Neural crest cell (in vitro differentiated cells): ENCODE measurements around the gene RAB3IL1. TPM values are rescaled to one million over a fixed set of nuclear protein-coding genes. Genes with fewer than 3 reads are reported as not detected.
A peak's percentile ranks its signal among the peaks of the same experiment; 100 is the strongest.
"Not testable (repeated sequence)": the region's sequence is repeated elsewhere in the genome, so short reads cannot be mapped to it uniquely, and the experiment has no call there.

ENCODE experiments used
- DNase-seq: peaks from one replicate; pipeline ENCODE4 v3.0.0; 2021; ENCODE audit warnings: low read depth, mixed read lengths, low spot score
- H3K27ac Mint-ChIP-seq: one replicate; pipeline ENCODE4 v1.8.0; 2021; ENCODE audit warnings: mild to moderate bottlenecking, mixed read lengths; ENCODE audit not compliant: unreplicated experiment
- H3K27me3 Mint-ChIP-seq: 2 replicates; pipeline ENCODE4 v1.8.0; 2021; ENCODE audit warnings: low read depth, mild to moderate bottlenecking, mixed read lengths
- H3K36me3 Mint-ChIP-seq: 2 replicates; pipeline ENCODE4 v1.8.0; 2021; ENCODE audit warnings: low read depth, mild to moderate bottlenecking, mixed read lengths
- H3K4me1 Mint-ChIP-seq: 2 replicates; pipeline ENCODE4 v1.8.0; 2021; ENCODE audit warnings: mixed read lengths
- H3K4me3 Mint-ChIP-seq: one replicate; pipeline ENCODE4 v1.8.0; 2021; ENCODE audit warnings: mild to moderate bottlenecking, mixed read lengths
- H3K9me3 Mint-ChIP-seq: 2 replicates; pipeline ENCODE4 v1.8.0; 2021; ENCODE audit warnings: mixed read lengths
- CTCF ChIP-seq: fragments of 200-600 bp; sonication (generic); conservative IDR thresholded peaks from 2 replicates; pipeline ENCODE4 v1.5.0; 2021; ENCODE audit warnings: antibody characterized with exemption, mild to moderate bottlenecking
- long read RNA-seq: library from polyadenylated mRNA; unstranded; transcript quantifications from one replicate; pipeline ENCODE4 v2.0.0, GENCODE V29; 2020
- total RNA-seq: library from RNA; stranded (reverse); gene quantifications from 2 replicates; pipeline ENCODE4 v1.2.1, GENCODE V29; 2021

The RAB3IL1 gene, protein sequence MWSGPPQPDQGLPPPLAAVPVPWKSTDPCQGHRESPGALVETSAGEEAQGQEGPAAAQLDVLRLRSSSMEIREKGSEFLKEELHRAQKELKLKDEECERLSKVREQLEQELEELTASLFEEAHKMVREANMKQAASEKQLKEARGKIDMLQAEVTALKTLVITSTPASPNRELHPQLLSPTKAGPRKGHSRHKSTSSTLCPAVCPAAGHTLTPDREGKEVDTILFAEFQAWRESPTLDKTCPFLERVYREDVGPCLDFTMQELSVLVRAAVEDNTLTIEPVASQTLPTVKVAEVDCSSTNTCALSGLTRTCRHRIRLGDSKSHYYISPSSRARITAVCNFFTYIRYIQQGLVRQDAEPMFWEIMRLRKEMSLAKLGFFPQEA
- 1.0 and 3.4 TPM in 2 replicates for total RNA-seq
- long read RNA-seq = 0 reads

- H3K4me1 Mint-ChIP-seq = peaks cover 10% of the 10 kb centered on the region
- no peaks in the 10 kb centered on the region for H3K9me3 Mint-ChIP-seq
- peak; percentile 47 for DNase-seq
- peak within 1 kb of the TSS; percentile 83 for H3K4me3 Mint-ChIP-seq
- H3K27me3 Mint-ChIP-seq = peaks cover 63% of the 10 kb centered on the region
- TF ChIP-seq CTCF = no peak
- H3K27ac Mint-ChIP-seq = no peak within 1 kb of the TSS
- H3K36me3 Mint-ChIP-seq = no peaks in the 10 kb centered on the region
Observed at GRCh38 chr11:61917334-61918109, at the start of gene RAB3IL1. RAB3IL1 (minus strand) TSS chr11:61917566; CDS start chr11:61917367, 199 bp downstream.

DNA sequence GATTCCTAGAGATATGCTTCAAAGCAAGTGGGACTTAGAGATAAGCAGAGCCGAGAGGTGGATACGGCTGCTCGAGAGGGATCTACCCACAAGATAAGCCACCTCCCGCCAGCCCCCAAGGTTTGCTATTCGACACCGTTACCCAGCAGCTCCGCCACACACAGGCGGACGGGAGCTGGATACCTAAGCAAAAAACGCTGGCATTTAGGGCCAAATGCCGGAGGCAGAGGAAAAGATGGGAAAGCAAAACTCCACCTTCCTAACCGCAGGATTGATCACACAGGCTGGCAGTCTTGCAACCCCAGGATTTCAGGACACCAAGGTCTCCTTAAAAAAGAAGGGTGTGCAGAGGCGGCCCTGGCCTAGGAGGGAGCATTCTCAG is 49.4 kb upstream of the RAB3IL1 start:
- Mint-ChIP-seq H3K4me3 (peak overlapping the region; percentile 98), H3K36me3 (peaks cover 37% of the 10 kb centered on the region), H3K4me1 (peaks cover 56% of the 10 kb centered on the region), H3K27ac (no peak overlapping the region), H3K27me3 (no peaks in the 10 kb centered on the region), H3K9me3 (no peaks in the 10 kb centered on the region)
- no peak for TF ChIP-seq CTCF
- no peak for DNase-seq

- H3K27me3 Mint-ChIP-seq, H3K27ac Mint-ChIP-seq, DNase-seq, H3K9me3 Mint-ChIP-seq: not testable (repeated sequence)
- peaks cover 46% of the 10 kb centered on the region for H3K4me1 Mint-ChIP-seq
- H3K4me3 Mint-ChIP-seq = peak overlapping the region; percentile 98
- peaks cover 38% of the 10 kb centered on the region for H3K36me3 Mint-ChIP-seq
Observed at GRCh38 chr11:61964666-61965271, 47.4 kb upstream of the RAB3IL1 start.

DNA sequence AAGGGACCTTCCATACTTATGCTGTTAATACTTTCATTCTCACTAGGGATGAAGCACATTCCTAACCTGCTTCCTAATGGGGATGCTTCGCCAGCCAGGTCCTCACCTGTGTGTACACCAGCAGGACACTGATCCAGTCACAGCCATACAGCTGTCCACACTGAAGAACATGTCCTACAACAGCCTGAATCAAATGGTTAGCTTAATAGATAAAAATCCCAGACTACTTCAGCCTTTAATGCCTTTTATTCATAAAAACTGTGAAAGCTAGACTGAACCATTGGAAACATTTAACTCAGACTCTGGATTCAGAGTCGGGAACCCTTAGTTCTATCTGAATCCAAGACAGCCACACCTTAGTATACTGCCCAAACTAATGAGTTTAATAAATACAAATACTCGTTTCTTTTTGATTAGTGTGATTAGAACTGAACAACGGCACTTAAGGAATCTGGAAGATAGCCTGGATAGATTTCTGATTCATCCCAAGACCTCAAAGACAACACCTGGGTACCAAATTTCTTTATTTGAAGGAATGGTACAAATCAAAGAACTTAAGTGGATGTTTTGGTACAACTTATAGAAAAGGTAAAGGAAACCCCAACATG is 46.8 kb upstream of the RAB3IL1 start:
- Mint-ChIP-seq H3K4me1 (peaks cover 41% of the 10 kb centered on the region), H3K9me3 (no peaks in the 10 kb centered on the region), H3K27me3 (no peaks in the 10 kb centered on the region), H3K36me3 (peaks cover 38% of the 10 kb centered on the region), H3K4me3 (peak overlapping the region; percentile 98), H3K27ac (no peak overlapping the region)
- TF ChIP-seq CTCF = no peak
- no peak for DNase-seq

DNA sequence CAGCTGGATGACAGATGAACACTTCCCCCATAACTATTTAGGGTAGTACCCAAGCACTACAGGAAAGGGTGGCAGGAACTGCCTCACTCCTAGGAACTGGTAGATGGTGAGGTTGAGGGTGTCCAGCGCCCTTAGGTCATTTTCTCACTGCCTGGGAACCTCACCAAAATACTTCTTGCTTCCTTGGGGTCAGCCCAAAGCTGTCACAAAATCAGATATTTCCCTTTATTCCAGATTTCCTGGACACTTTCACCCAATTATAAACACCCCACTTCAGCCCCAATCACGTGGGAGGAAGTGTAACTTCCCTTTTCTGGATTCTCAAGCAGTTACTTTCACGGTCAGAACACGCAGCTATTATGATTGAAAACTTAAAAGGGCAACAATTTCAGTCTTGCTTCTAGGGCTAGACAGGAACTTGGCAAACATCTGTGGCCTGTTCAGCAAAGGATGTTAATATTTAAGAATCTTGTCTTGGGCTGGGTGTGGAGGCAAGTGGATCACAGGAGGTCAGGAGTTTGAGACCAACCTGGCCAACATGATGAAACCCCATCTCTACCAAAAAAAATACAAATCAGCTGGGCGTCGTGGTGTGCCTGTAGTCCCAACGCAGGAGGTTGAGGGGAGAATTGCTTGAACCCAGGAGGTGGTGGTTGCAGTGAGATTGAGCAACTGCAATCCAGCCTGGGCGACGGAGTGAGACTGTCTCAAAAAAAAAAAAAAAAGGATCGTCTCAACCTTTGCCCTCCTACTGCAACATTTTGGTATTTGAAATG is 46.1 kb upstream of the RAB3IL1 start:
- TF ChIP-seq CTCF = no peak
- H3K36me3 Mint-ChIP-seq = peaks cover 38% of the 10 kb centered on the region
- no peak for DNase-seq
- H3K27me3 Mint-ChIP-seq = no peaks in the 10 kb centered on the region
- peak overlapping the region; percentile 98 for H3K4me3 Mint-ChIP-seq
- peaks cover 34% of the 10 kb centered on the region for H3K4me1 Mint-ChIP-seq
- H3K27ac Mint-ChIP-seq = no peak overlapping the region
- no peaks in the 10 kb centered on the region for H3K9me3 Mint-ChIP-seq
